ENCODE results near the gene CIPC. TPM values are rescaled to one million over a fixed set of nuclear protein-coding genes. Genes with fewer than 3 reads are reported as not detected.

The CIPC gene
- total RNA-seq, 1 experiment from 2014 or later = 20.6 TPM

GRCh38 chr14:77106666-77107065, 8.6 kb downstream of the CIPC start:
- CTCF ChIA-PET = no interaction called here

More at GRCh38 chr14:77106666-77107065, 8.6 kb downstream of the CIPC start:
- Histone ChIP-seq H2AFZ (ENCODE audit: low read depth, low read length, poor library complexity, severe bottlenecking) (no peak overlapping the region), H3K36me3 (ENCODE audit: control insufficient read depth in 1 of 2, insufficient read depth in 2 of 2, low read length in 2 of 2) (peaks cover 12 to 17% of the 10 kb centered on the region in 2 experiments; a peak in 3 of 4 replicates), H3K9me2 (ENCODE audit: insufficient read depth) (no peaks in the 10 kb centered on the region), H3K79me2 (ENCODE audit: insufficient read depth, low read length) (peaks cover 25% of the 10 kb centered on the region), H3K4me3 (replicated peaks in 1 of 2; ENCODE audit: low read depth in 1 of 2, low read length in 2 of 2) (no peak overlapping the region), H3K27ac (ENCODE audit: low read depth, low read length) (no peak overlapping the region), H3K4me1 (ENCODE audit: control insufficient read depth in 1 of 2, insufficient read depth in 2 of 2, low read length in 2 of 2) (no peaks in the 10 kb centered on the region), H3K27me3 (ENCODE audit: insufficient read depth, low read length) (no peaks in the 10 kb centered on the region), H3K9me3 (ENCODE audit: control insufficient read depth in 1 of 2, insufficient read depth in 1 of 2, low read depth in 1 of 2, low read length in 2 of 2) (no peaks in the 10 kb centered on the region), H3K9ac (ENCODE audit: low read length) (no peak overlapping the region), H4K20me1 (ENCODE audit: insufficient read depth) (no peaks in the 10 kb centered on the region), H3K4me2 (ENCODE audit: low read length) (no peak overlapping the region)
- no peak for TF ChIP-seq SP1 (IDR thresholded peaks at IDR 0.05; ENCODE audit: low read depth)
- no peak for TF ChIP-seq MAX (IDR thresholded peaks at IDR 0.05)
- no peak for TF ChIP-seq SIN3A (IDR thresholded peaks at IDR 0.05; ENCODE audit: low read depth)
- TF ChIP-seq POLR2A (IDR thresholded peaks at IDR 0.05; ENCODE audit: borderline replicate concordance, extremely low read depth, insufficient read depth, insufficient read length) = no peak
- TF ChIP-seq POLR2AphosphoS5 (IDR thresholded peaks at IDR 0.05; ENCODE audit: low read depth, low read length) = no peak
- no peak for TF ChIP-seq ELF1 (IDR thresholded peaks at IDR 0.05; ENCODE audit: borderline replicate concordance, low read depth)
- TF ChIP-seq CEBPB (IDR thresholded peaks at IDR 0.05; ENCODE audit: low read depth) = no peak
- no peak for TF ChIP-seq EZH2phosphoT487 (IDR thresholded peaks at IDR 0.05; ENCODE audit: borderline replicate concordance)
- TF ChIP-seq FOSL1 (IDR thresholded peaks at IDR 0.05; ENCODE audit: low read depth) = no peak
- no peak for TF ChIP-seq JUND (IDR thresholded peaks at IDR 0.05)
- TF ChIP-seq RAD21 (IDR thresholded peaks at IDR 0.05; ENCODE audit: low read depth) = no peak
- TF ChIP-seq ATF3 (IDR thresholded peaks at IDR 0.05) = no peak
- TF ChIP-seq TCF7L2 (IDR thresholded peaks at IDR 0.05; ENCODE audit: borderline replicate concordance, extremely low read depth, insufficient read depth, insufficient read length) = no peak
- TF ChIP-seq ZBTB33 (IDR thresholded peaks at IDR 0.05; ENCODE audit: extremely low read depth, insufficient replicate concordance, low read length) = no peak
- no peak for TF ChIP-seq ZFX (IDR thresholded peaks at IDR 0.05)
- no peak for TF ChIP-seq ZNF274 (IDR thresholded peaks at IDR 0.05; ENCODE audit: low read depth, low read length)
- TF ChIP-seq CTCF (IDR thresholded peaks at IDR 0.05 in 2 of 3, conservative IDR thresholded peaks at IDR 0.05 in 1 of 3; ENCODE audit: borderline replicate concordance in 1 of 3, insufficient read depth in 1 of 3, low read depth in 2 of 3, low read length in 2 of 3) = no peak
- BruUV-seq (replicated peaks) = TSS peak; percentile 6
- RAD21 ChIA-PET (ENCODE audit: low non-redundant PET in 1 of 2, low total read pairs in 2 of 2, uncharacterized antibody in 2 of 2, unreplicated experiment in 2 of 2) = no interaction called here
- intact Hi-C loops (cut with micrococcal nuclease) = no loop called here
- DNase-seq (ENCODE audit: low read depth, low spot score) = no peak
- no peak for ATAC-seq
- POLR2A ChIA-PET = no interaction called here
